Keratinocyte (primary cell): ENCODE measurements around the gene RNLS.

Experiments
- CTCF ChIP-seq, 3 experiments: IDR thresholded peaks in 1 of 3; conservative IDR thresholded peaks in 1 of 3; optimal IDR thresholded peaks in 1 of 3; 2 replicates in 2 of 3; 3 replicates in 1 of 3; pipeline versions ENCODE3 to v1.5.1; 2011; ENCODE audit warnings: low read length in 3 of 3, mild to moderate bottlenecking in 3 of 3, moderate library complexity in 2 of 3, control low read depth in 1 of 3, inconsistent platforms in 1 of 3; ENCODE audit not compliant: insufficient read depth in 2 of 3; ENCODE audit errors: extremely low read depth in 1 of 3
- EZH2 ChIP-seq: IDR thresholded peaks from one replicate; pipeline ENCODE4 v1.6.1; 2012; ENCODE audit warnings: inconsistent platforms, mild to moderate bottlenecking, low read length, moderate library complexity

- TF ChIP-seq CTCF (optimal IDR thresholded peaks at IDR 0.05 in 1 of 3, IDR thresholded peaks at IDR 0.05 in 1 of 3, conservative IDR thresholded peaks at IDR 0.05 in 1 of 3; ENCODE audit: extremely low read depth in 1 of 3, insufficient read depth in 2 of 3, low read length in 3 of 3) = no peak
- TF ChIP-seq EZH2 = no peak
Observed at GRCh38 chr10:88382699-88383098, 200.4 kb downstream of the RNLS start.
